GM12878 (cell line): ENCODE measurements around the gene CARD9.

ENCODE experiments used
- EZH2 ChIP-seq: IDR thresholded peaks from 2 replicates; pipeline ENCODE4 v1.6.1; 2012; ENCODE audit warnings: low read depth, mild to moderate bottlenecking, control low read depth, inconsistent platforms, low read length, borderline replicate concordance; ENCODE audit not compliant: control insufficient read depth
- GATAD2B ChIP-seq: fragments of 450-650 bp; conservative IDR thresholded peaks from 2 replicates; pipeline ENCODE4 v1.6.1; 2017; ENCODE audit warnings: low read depth, mild to moderate bottlenecking, moderate library complexity
- KDM1A ChIP-seq: fragments of 200-600 bp; sonication (generic); IDR thresholded peaks from 2 replicates; pipeline ENCODE4 v1.6.1; 2016; ENCODE audit warnings: borderline replicate concordance
- NR2C2 ChIP-seq: IDR thresholded peaks from 2 replicates; pipeline ENCODE4 v1.6.1; 2011; ENCODE audit warnings: borderline replicate concordance, low read depth; ENCODE audit not compliant: control insufficient read depth, insufficient read length
- PAX5 ChIP-seq: IDR thresholded peaks from 2 replicates; pipeline ENCODE4 v1.6.1; 2011; ENCODE audit warnings: low read depth, low read length, borderline replicate concordance
- POLR2A ChIP-seq: IDR thresholded peaks from 2 replicates; pipeline ENCODE4 v1.6.1; 2011; ENCODE audit warnings: low read depth, mild to moderate bottlenecking, low read length
- SMC3 ChIP-seq: IDR thresholded peaks from 2 replicates; pipeline ENCODE4 v1.6.1; 2011; ENCODE audit warnings: low read length, improper control_type of control experiment, borderline replicate concordance
- SRF ChIP-seq, 2 experiments: IDR thresholded peaks; 2 replicates each; pipeline ENCODE4 v1.6.1; 2011; ENCODE audit warnings: low read depth in 2 of 2, low read length in 2 of 2, mild to moderate bottlenecking in 1 of 2, moderate library complexity in 1 of 2
- TF ChIP-seq, protein P1 (sequence below), 3 experiments: IDR thresholded peaks in 2 of 3; conservative IDR thresholded peaks in 1 of 3; 2 replicates each; pipeline ENCODE4 v1.5.1; 2011; ENCODE audit warnings: low read depth in 3 of 3, low read length in 3 of 3, mild to moderate bottlenecking in 3 of 3, control low read depth in 2 of 3, moderate library complexity in 2 of 3, inconsistent platforms in 1 of 3, mixed read lengths in 1 of 3; ENCODE audit not compliant: control insufficient read depth in 2 of 3, insufficient read depth in 1 of 3; ENCODE audit errors: extremely low read depth in 1 of 3
- TF ChIP-seq, protein P2 (sequence below): fragments of 450-650 bp; IDR thresholded peaks from 2 replicates; pipeline ENCODE4 v1.6.1; 2016; ENCODE audit warnings: mild to moderate bottlenecking
- TF ChIP-seq, protein P3 (sequence below): fragments of 450-650 bp; formaldehyde crosslinking; IDR thresholded peaks from 2 replicates; pipeline ENCODE4 v1.4.0; 2020; ENCODE audit warnings: mild to moderate bottlenecking, moderate library complexity
- TF ChIP-seq, protein P4 (sequence below): IDR thresholded peaks from 2 replicates; pipeline ENCODE4 v1.6.1; 2011; ENCODE audit warnings: borderline replicate concordance, low read depth, mild to moderate bottlenecking, moderate library complexity, mixed read lengths, low read length; ENCODE audit not compliant: insufficient read depth; ENCODE audit errors: extremely low read length
- TF ChIP-seq, protein P5 (sequence below): fragments of 450-650 bp; formaldehyde crosslinking; IDR thresholded peaks from 2 replicates; pipeline ENCODE4 v1.5.0; 2022; ENCODE audit warnings: mild to moderate bottlenecking, missing genetic modification characterization

DNA sequence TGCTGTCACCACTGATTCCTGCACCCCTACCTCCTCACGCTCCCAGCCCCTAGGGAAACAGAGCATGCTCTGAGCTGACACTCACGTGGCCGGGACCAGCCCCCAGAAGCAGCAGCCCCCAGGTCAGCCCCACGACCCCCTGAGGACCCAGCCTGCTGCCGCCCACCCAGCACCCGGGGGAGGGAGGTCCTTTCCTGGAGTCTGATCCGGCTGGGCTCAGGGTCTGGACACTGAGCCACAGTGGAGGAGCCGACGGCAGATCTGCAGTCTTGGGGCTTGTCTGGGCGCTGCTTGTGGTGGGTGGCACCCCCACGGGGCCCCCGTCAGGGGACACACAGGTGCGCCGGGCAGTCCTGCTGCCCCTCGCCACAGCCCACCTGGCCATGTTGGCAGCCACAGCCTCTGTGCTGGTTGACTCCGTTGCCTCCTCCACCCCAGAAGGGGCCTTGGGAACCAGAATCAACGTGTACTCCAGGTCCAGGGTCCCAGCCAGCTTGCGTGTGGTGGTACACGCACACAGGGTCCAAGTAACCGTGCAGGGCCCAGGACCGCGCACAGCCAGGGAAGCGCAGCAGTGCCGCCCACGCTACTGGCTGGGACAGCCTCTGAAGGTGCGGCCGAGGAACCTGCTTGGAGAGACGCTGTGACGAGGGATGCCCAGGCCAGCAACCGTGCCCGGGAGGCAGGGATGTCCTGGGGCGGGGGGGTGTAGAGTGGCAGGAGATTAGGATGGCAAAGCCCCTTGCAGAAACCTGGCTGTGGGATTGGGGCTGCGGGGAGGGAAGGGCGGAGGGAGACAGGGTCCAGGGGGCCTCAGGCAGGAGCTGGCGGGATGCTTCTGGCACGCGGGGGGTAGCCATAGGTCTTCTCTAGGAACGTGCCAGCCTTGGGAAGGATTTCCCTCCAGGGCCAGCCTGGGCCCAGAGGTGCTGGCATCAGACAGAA is 13.4 kb downstream of the CARD9 start:
- TF ChIP-seq PAX5 (no peak), SRF (IDR thresholded peaks at IDR 0.05; ENCODE audit: low read depth in 2 of 2, low read length in 2 of 2) (no peak), SMC3 (no peak), GATAD2B (no peak), EZH2 (no peak), KDM1A (no peak), NR2C2 (no peak), POLR2A (no peak; the same call in 1 of the 2 replicates)
- TF ChIP-seq, protein P1, sequence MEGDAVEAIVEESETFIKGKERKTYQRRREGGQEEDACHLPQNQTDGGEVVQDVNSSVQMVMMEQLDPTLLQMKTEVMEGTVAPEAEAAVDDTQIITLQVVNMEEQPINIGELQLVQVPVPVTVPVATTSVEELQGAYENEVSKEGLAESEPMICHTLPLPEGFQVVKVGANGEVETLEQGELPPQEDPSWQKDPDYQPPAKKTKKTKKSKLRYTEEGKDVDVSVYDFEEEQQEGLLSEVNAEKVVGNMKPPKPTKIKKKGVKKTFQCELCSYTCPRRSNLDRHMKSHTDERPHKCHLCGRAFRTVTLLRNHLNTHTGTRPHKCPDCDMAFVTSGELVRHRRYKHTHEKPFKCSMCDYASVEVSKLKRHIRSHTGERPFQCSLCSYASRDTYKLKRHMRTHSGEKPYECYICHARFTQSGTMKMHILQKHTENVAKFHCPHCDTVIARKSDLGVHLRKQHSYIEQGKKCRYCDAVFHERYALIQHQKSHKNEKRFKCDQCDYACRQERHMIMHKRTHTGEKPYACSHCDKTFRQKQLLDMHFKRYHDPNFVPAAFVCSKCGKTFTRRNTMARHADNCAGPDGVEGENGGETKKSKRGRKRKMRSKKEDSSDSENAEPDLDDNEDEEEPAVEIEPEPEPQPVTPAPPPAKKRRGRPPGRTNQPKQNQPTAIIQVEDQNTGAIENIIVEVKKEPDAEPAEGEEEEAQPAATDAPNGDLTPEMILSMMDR (IDR thresholded peaks at IDR 0.05 in 2 of 3, conservative IDR thresholded peaks at IDR 0.05 in 1 of 3; ENCODE audit: control insufficient read depth in 2 of 3, extremely low read depth in 1 of 3, insufficient read depth in 1 of 3, low read depth in 3 of 3, low read length in 3 of 3) = no peak
- TF ChIP-seq, protein P2, sequence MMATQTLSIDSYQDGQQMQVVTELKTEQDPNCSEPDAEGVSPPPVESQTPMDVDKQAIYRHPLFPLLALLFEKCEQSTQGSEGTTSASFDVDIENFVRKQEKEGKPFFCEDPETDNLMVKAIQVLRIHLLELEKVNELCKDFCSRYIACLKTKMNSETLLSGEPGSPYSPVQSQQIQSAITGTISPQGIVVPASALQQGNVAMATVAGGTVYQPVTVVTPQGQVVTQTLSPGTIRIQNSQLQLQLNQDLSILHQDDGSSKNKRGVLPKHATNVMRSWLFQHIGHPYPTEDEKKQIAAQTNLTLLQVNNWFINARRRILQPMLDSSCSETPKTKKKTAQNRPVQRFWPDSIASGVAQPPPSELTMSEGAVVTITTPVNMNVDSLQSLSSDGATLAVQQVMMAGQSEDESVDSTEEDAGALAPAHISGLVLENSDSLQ = no peak
- TF ChIP-seq, protein P3, sequence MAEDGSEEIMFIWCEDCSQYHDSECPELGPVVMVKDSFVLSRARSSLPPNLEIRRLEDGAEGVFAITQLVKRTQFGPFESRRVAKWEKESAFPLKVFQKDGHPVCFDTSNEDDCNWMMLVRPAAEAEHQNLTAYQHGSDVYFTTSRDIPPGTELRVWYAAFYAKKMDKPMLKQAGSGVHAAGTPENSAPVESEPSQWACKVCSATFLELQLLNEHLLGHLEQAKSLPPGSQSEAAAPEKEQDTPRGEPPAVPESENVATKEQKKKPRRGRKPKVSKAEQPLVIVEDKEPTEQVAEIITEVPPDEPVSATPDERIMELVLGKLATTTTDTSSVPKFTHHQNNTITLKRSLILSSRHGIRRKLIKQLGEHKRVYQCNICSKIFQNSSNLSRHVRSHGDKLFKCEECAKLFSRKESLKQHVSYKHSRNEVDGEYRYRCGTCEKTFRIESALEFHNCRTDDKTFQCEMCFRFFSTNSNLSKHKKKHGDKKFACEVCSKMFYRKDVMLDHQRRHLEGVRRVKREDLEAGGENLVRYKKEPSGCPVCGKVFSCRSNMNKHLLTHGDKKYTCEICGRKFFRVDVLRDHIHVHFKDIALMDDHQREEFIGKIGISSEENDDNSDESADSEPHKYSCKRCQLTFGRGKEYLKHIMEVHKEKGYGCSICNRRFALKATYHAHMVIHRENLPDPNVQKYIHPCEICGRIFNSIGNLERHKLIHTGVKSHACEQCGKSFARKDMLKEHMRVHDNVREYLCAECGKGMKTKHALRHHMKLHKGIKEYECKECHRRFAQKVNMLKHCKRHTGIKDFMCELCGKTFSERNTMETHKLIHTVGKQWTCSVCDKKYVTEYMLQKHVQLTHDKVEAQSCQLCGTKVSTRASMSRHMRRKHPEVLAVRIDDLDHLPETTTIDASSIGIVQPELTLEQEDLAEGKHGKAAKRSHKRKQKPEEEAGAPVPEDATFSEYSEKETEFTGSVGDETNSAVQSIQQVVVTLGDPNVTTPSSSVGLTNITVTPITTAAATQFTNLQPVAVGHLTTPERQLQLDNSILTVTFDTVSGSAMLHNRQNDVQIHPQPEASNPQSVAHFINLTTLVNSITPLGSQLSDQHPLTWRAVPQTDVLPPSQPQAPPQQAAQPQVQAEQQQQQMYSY = no peak
- TF ChIP-seq, protein P4, sequence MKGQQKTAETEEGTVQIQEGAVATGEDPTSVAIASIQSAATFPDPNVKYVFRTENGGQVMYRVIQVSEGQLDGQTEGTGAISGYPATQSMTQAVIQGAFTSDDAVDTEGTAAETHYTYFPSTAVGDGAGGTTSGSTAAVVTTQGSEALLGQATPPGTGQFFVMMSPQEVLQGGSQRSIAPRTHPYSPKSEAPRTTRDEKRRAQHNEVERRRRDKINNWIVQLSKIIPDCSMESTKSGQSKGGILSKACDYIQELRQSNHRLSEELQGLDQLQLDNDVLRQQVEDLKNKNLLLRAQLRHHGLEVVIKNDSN = no peak
- TF ChIP-seq, protein P5, sequence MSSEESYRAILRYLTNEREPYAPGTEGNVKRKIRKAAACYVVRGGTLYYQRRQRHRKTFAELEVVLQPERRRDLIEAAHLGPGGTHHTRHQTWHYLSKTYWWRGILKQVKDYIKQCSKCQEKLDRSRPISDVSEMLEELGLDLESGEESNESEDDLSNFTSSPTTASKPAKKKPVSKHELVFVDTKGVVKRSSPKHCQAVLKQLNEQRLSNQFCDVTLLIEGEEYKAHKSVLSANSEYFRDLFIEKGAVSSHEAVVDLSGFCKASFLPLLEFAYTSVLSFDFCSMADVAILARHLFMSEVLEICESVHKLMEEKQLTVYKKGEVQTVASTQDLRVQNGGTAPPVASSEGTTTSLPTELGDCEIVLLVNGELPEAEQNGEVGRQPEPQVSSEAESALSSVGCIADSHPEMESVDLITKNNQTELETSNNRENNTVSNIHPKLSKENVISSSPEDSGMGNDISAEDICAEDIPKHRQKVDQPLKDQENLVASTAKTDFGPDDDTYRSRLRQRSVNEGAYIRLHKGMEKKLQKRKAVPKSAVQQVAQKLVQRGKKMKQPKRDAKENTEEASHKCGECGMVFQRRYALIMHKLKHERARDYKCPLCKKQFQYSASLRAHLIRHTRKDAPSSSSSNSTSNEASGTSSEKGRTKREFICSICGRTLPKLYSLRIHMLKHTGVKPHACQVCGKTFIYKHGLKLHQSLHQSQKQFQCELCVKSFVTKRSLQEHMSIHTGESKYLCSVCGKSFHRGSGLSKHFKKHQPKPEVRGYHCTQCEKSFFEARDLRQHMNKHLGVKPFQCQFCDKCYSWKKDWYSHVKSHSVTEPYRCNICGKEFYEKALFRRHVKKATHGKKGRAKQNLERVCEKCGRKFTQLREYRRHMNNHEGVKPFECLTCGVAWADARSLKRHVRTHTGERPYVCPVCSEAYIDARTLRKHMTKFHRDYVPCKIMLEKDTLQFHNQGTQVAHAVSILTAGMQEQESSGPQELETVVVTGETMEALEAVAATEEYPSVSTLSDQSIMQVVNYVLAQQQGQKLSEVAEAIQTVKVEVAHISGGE (CRISPR knock-in tag) = no peak
